GM23338 (cell line): Measurements from ENCODE around the gene PVALEF. TPM values are rescaled to one million over a fixed set of nuclear protein-coding genes. Genes with fewer than 3 reads are reported as not detected.

Experiments
- ATAC-seq: fragments of 200-7000 bp; cut with Tn5 transposase; 3 replicates; pipeline ENCODE4 v1.9.1; 2020
- DNase-seq: peaks from one replicate; pipeline ENCODE4 v3.0.0-alpha.2; 2015; ENCODE audit warnings: low spot score
- H2AFZ ChIP-seq: fragments of 200-600 bp; sonication (generic); 2 replicates; pipeline ENCODE4 v1.8.0; 2016; ENCODE audit warnings: antibody characterized with exemption, mild to moderate bottlenecking, moderate library complexity
- H3F3A ChIP-seq: fragments of 200-600 bp; sonication (generic); replicated peaks from 2 replicates; pipeline ENCODE4 v1.8.0; 2017; ENCODE audit warnings: antibody characterized with exemption, mixed run types, low read depth
- H3K27ac ChIP-seq: fragments of 200-600 bp; sonication (generic); 2 replicates; pipeline ENCODE4 v1.6.1; 2016; ENCODE audit warnings: low read depth
- H3K27me3 ChIP-seq: fragments of 200-600 bp; sonication (generic); 2 replicates; pipeline ENCODE4 v1.8.0; 2016; ENCODE audit warnings: mild to moderate bottlenecking, mixed run types, moderate library complexity; ENCODE audit not compliant: insufficient read depth
- H3K36me3 ChIP-seq: fragments of 200-600 bp; sonication (generic); 2 replicates; pipeline ENCODE4 v1.8.0; 2016; ENCODE audit warnings: mild to moderate bottlenecking; ENCODE audit not compliant: insufficient read depth
- H3K4me1 ChIP-seq: fragments of 200-600 bp; sonication (generic); 2 replicates; pipeline ENCODE4 v1.8.0; 2016; ENCODE audit warnings: mild to moderate bottlenecking, moderate library complexity; ENCODE audit not compliant: insufficient read depth
- H3K4me2 ChIP-seq: fragments of 200-600 bp; sonication (generic); 2 replicates; pipeline ENCODE4 v1.7.1; 2017; ENCODE audit warnings: mixed run types
- H3K4me3 ChIP-seq: fragments of 200-600 bp; sonication (generic); 2 replicates; pipeline ENCODE4 v1.6.1; 2016; ENCODE audit warnings: mixed run types
- H3K79me2 ChIP-seq: fragments of 200-600 bp; sonication (generic); replicated peaks from 2 replicates; pipeline ENCODE4 v1.8.0; 2017; ENCODE audit warnings: mild to moderate bottlenecking; ENCODE audit not compliant: insufficient read depth
- H3K9me2 ChIP-seq: fragments of 200-600 bp; sonication (generic); 2 replicates; pipeline ENCODE4 v1.8.0; 2017; ENCODE audit not compliant: insufficient read depth
- H4K20me1 ChIP-seq: fragments of 200-600 bp; sonication (generic); replicated peaks from 2 replicates; pipeline ENCODE4 v1.8.0; 2017; ENCODE audit warnings: mild to moderate bottlenecking; ENCODE audit not compliant: insufficient read depth
- H3K27ac Mint-ChIP-seq: 2 replicates; pipeline ENCODE4 v1.8.0; 2020; ENCODE audit warnings: inconsistent platforms, mild to moderate bottlenecking, moderate library complexity, mixed read lengths
- H3K27me3 Mint-ChIP-seq: 3 replicates; pipeline ENCODE4 v1.8.0; 2022; ENCODE audit warnings: low read depth, mild to moderate bottlenecking, moderate library complexity, mixed read lengths, inconsistent platforms; ENCODE audit not compliant: insufficient read depth, poor library complexity
- H3K36me3 Mint-ChIP-seq: 3 replicates; pipeline ENCODE4 v1.8.0; 2021; ENCODE audit warnings: low read depth, mild to moderate bottlenecking, inconsistent platforms, moderate library complexity, mixed read lengths
- H3K4me1 Mint-ChIP-seq: 3 replicates; pipeline ENCODE4 v1.8.0; 2020; ENCODE audit warnings: mild to moderate bottlenecking, inconsistent platforms, mixed read lengths
- H3K4me3 Mint-ChIP-seq: 3 replicates; pipeline ENCODE4 v1.8.0; 2021; ENCODE audit warnings: moderate library complexity, mild to moderate bottlenecking, inconsistent platforms, mixed read lengths
- H3K9me3 Mint-ChIP-seq: 3 replicates; pipeline ENCODE4 v1.8.0; 2020; ENCODE audit warnings: moderate library complexity, mild to moderate bottlenecking, inconsistent platforms, mixed read lengths
- STAT1 ChIP-seq: IDR thresholded peaks from one replicate; pipeline ENCODE4 v1.6.1; 2016; ENCODE audit warnings: antibody characterized with exemption; ENCODE audit not compliant: unreplicated experiment
- ZNF462 ChIP-seq: fragments of 250-450 bp; sonication (Bioruptor Pico); IDR thresholded peaks from 2 replicates; pipeline ENCODE4 v1.5.0; 2020; ENCODE audit warnings: mild to moderate bottlenecking, moderate library complexity
- polyA plus RNA-seq: library from polyadenylated mRNA; unstranded; fragments of >200 nt; fragmentation: Nextera tagmentation; extraction: Ambion mirVana; gene quantifications from 2 replicates; pipeline ENCODE4 v1.2.1, GENCODE V29; 2016
- total RNA-seq: library from RNA; depleted of rRNA; stranded (reverse); fragments of >200 nt; shearing (Covaris generic); gene quantifications from 2 replicates; pipeline ENCODE4 v1.2.3, GENCODE V29; 2014
- TF ChIP-seq, protein P1 (sequence below), 2 experiments: fragments of 200-600 bp in 1 of 2; sonication (generic) in 1 of 2; conservative IDR thresholded peaks; 2 replicates each; pipeline versions ENCODE4 v1.5.1 to v1.6.1; 2016 to 2017; ENCODE audit warnings: antibody characterized with exemption in 2 of 2, low read depth in 2 of 2, mild to moderate bottlenecking in 2 of 2, moderate library complexity in 1 of 2

PVALEF gene
- total and polyA plus RNA-seq, 2 experiments from 2014 or later: not detected

GRCh38 chr17:81148986-81149533 is 16.2 kb upstream of the PVALEF start:
- Histone ChIP-seq H2AFZ (no peak overlapping the region), H3K9me2 (no peaks in the 10 kb centered on the region), H3K4me1 (no peaks in the 10 kb centered on the region), H3K27me3 (no peaks in the 10 kb centered on the region), H3F3A (no peaks in the 10 kb centered on the region), H3K4me2 (no peak overlapping the region), H3K27ac (no peak overlapping the region), H3K36me3 (no peaks in the 10 kb centered on the region), H3K79me2 (no peaks in the 10 kb centered on the region), H4K20me1 (0 out of 2 replicates have a peak, but pooled peaks cover 2% of the 10 kb centered on the region), H3K4me3 (no peak overlapping the region)
- no peak for TF ChIP-seq ZNF462
- TF ChIP-seq, protein P1, sequence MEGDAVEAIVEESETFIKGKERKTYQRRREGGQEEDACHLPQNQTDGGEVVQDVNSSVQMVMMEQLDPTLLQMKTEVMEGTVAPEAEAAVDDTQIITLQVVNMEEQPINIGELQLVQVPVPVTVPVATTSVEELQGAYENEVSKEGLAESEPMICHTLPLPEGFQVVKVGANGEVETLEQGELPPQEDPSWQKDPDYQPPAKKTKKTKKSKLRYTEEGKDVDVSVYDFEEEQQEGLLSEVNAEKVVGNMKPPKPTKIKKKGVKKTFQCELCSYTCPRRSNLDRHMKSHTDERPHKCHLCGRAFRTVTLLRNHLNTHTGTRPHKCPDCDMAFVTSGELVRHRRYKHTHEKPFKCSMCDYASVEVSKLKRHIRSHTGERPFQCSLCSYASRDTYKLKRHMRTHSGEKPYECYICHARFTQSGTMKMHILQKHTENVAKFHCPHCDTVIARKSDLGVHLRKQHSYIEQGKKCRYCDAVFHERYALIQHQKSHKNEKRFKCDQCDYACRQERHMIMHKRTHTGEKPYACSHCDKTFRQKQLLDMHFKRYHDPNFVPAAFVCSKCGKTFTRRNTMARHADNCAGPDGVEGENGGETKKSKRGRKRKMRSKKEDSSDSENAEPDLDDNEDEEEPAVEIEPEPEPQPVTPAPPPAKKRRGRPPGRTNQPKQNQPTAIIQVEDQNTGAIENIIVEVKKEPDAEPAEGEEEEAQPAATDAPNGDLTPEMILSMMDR (conservative IDR thresholded peaks at IDR 0.05; ENCODE audit: low read depth in 2 of 2): no peak
- no peak for TF ChIP-seq STAT1
- Mint-ChIP-seq H3K4me3 (no peak overlapping the region), H3K27me3 (peaks cover 8% of the 10 kb centered on the region), H3K9me3 (peaks cover 3% of the 10 kb centered on the region; the same call in 1 of the 3 replicates), H3K27ac (no peak overlapping the region), H3K36me3 (no peaks in the 10 kb centered on the region), H3K4me1 (no peaks in the 10 kb centered on the region)
- ATAC-seq (no peak; the same call in 2 of the 3 replicates), DNase-seq (no peak)
